GM18502 (cell line): ENCODE data around the gene ANGPTL2.

ENCODE experiments used
- ATAC-seq: cut with Tn5 transposase; IDR thresholded peaks from one replicate; pipeline ENCODE4 v1.9.1; 2021; ENCODE audit warnings: mild to moderate bottlenecking; ENCODE audit not compliant: unreplicated experiment, poor library complexity

Gene ANGPTL2

GRCh38 chr9:127121628-127122175, 733 bp downstream of the ANGPTL2 start:
- ATAC-seq, result no peak

GRCh38 chr9:127119320-127119709, 3.1 kb downstream of the ANGPTL2 start:
- no peak for ATAC-seq

- ATAC-seq, result no peak
Observed at GRCh38 chr9:127118597-127119319, 3.7 kb downstream of the ANGPTL2 start.

- ATAC-seq, result no peak
Observed at GRCh38 chr9:127117801-127118200, 4.6 kb downstream of the ANGPTL2 start.

GRCh38 chr9:127116957-127117356, 5.5 kb downstream of the ANGPTL2 start:
- ATAC-seq, result no peak

- no peak for ATAC-seq
Observed at GRCh38 chr9:127116088-127116726, 6.2 kb downstream of the ANGPTL2 start.

- no peak for ATAC-seq
Observed at GRCh38 chr9:127114606-127115005, 7.8 kb downstream of the ANGPTL2 start.

- ATAC-seq, result no peak
Observed at GRCh38 chr9:127113191-127113972, 9.1 kb downstream of the ANGPTL2 start.

GRCh38 chr9:127112735-127113161, 9.7 kb downstream of the ANGPTL2 start:
- no peak for ATAC-seq

- no peak for ATAC-seq
Observed at GRCh38 chr9:127112056-127112455, 10.4 kb downstream of the ANGPTL2 start.

GRCh38 chr9:127109212-127109711, 13.2 kb downstream of the ANGPTL2 start:
- no peak for ATAC-seq

GRCh38 chr9:127107929-127108876, 14.2 kb downstream of the ANGPTL2 start:
- no peak for ATAC-seq

GRCh38 chr9:127107171-127107928, 15.1 kb downstream of the ANGPTL2 start:
- ATAC-seq, result no peak

- ATAC-seq, result no peak
Observed at GRCh38 chr9:127106466-127106855, 16.0 kb downstream of the ANGPTL2 start.

GRCh38 chr9:127105805-127106465, 16.5 kb downstream of the ANGPTL2 start:
- no peak for ATAC-seq

GRCh38 chr9:127104581-127105311, 17.7 kb downstream of the ANGPTL2 start:
- no peak for ATAC-seq

- ATAC-seq, result no peak
Observed at GRCh38 chr9:127102788-127103187, 19.6 kb downstream of the ANGPTL2 start.

- ATAC-seq, result no peak
Observed at GRCh38 chr9:127102176-127102575, 20.3 kb downstream of the ANGPTL2 start.
